ENCODE measurements around the gene WRAP53. TPM values are rescaled to one million over a fixed set of nuclear protein-coding genes. Genes with fewer than 3 reads are reported as not detected.

WRAP53 gene
- total and polyA plus RNA-seq, 2 donors (not counting 1 experiment from before 2014, with no cell fraction given) = 13.1 to 18.2 TPM

GRCh38 chr17:7742729-7743128 lies 54.5 kb downstream of the WRAP53 start:
- no peaks in the 10 kb centered on the region for H3K36me3 ChIP-seq (replicated peaks in 1 of 2; ENCODE audit: control extremely low read depth in 1 of 2, control insufficient read depth in 1 of 2, extremely low read depth in 1 of 2, insufficient read depth in 2 of 2, low read length in 1 of 2)
- H3K27me3 Mint-ChIP-seq = peaks cover 34% of the 10 kb centered on the region
- WGBS (ENCODE audit: insufficient coverage) = 86% methylated on average over 7 of the region's 10 CpGs

GRCh38 chr17:7744416-7744815 lies 56.1 kb downstream of the WRAP53 start:
- CTCF ChIA-PET = interaction anchor here (0.7 to 3.7 kb wide), 16 partner anchors 9 to 313 kb away, joined by 3 to 43 read pairs (median 6); no protein-coding TSS in a partner anchor
- Histone ChIP-seq H3K4me2 (replicated peaks; ENCODE audit: low read depth, low read length, poor library complexity, severe bottlenecking) (no peak overlapping the region), H3K4me1 (ENCODE audit: control insufficient read depth in 2 of 2, insufficient read depth in 2 of 2, low read length in 2 of 2) (no peaks in the 10 kb centered on the region), H3K79me2 (ENCODE audit: control insufficient read depth, insufficient read depth, low read length) (no peaks in the 10 kb centered on the region), H4K20me1 (ENCODE audit: control insufficient read depth, insufficient read depth, low read length, poor library complexity, severe bottlenecking) (no peaks in the 10 kb centered on the region), H3K27me3 (replicated peaks in 1 of 4; ENCODE audit: control extremely low read depth in 1 of 4, control insufficient read depth in 3 of 4, insufficient read depth in 4 of 4, low read length in 3 of 4) (peaks cover 0 to 5% (median 0%) of the 10 kb centered on the region in 4 experiments), H3K27ac (ENCODE audit: low read length in 2 of 2) (no peak overlapping the region), H3K9me3 (ENCODE audit: control extremely low read depth in 1 of 3, control insufficient read depth in 2 of 3, insufficient read depth in 1 of 3, low read length in 2 of 3) (no peaks in the 10 kb centered on the region), H3K9ac (ENCODE audit: low read length) (no peak overlapping the region), H2AFZ (ENCODE audit: insufficient read depth, low read depth, low read length, poor library complexity, severe bottlenecking) (no peak overlapping the region), H3K36me3 (replicated peaks in 1 of 2; ENCODE audit: control extremely low read depth in 1 of 2, control insufficient read depth in 1 of 2, extremely low read depth in 1 of 2, insufficient read depth in 2 of 2, low read length in 1 of 2) (no peaks in the 10 kb centered on the region), H3K4me3 (ENCODE audit: control extremely low read depth in 1 of 5, extremely low read depth in 1 of 5, insufficient read depth in 1 of 5, low read depth in 2 of 5, low read length in 4 of 5) (no peak overlapping the region)
- intact Hi-C loops (cut with micrococcal nuclease) = loop anchor here (5.0 to 10.0 kb wide), 2 partner anchors 140 to 298 kb away; partner anchors contain the start of gene CHD3
- WGBS (ENCODE audit: insufficient coverage) = 70% methylated on average over 7 of the region's 8 CpGs
- H3K9me3 Mint-ChIP-seq (ENCODE audit: insufficient read depth) = no peaks in the 10 kb centered on the region
- no peak overlapping the region for H3K27ac Mint-ChIP-seq
- TF ChIP-seq EZH2 (IDR thresholded peaks at IDR 0.05; ENCODE audit: borderline replicate concordance, insufficient read depth, low read depth, low read length, poor library complexity, severe bottlenecking) (no peak), CTCF (IDR thresholded peaks at IDR 0.05) (no peak)
- peaks cover 28% of the 10 kb centered on the region for H3K27me3 Mint-ChIP-seq
- H3K4me3 Mint-ChIP-seq = no peak overlapping the region
- DNase-seq (no peak), ATAC-seq (ENCODE audit: low read depth) (no peak)
- POLR2A ChIA-PET = interaction anchor here (1.5 kb wide), 1 partner anchor 100 kb away, joined by 4 read pairs; no protein-coding TSS in a partner anchor
- no peaks in the 10 kb centered on the region for H3K4me1 Mint-ChIP-seq

More at GRCh38 chr17:7742729-7743128, 54.5 kb downstream of the WRAP53 start:
- no peaks in the 10 kb centered on the region for H3K9me3 Mint-ChIP-seq (ENCODE audit: insufficient read depth)
- Histone ChIP-seq H3K4me3 (ENCODE audit: control extremely low read depth in 1 of 5, extremely low read depth in 1 of 5, insufficient read depth in 1 of 5, low read depth in 2 of 5, low read length in 4 of 5) (no peak overlapping the region), H3K9me3 (ENCODE audit: control extremely low read depth in 1 of 3, control insufficient read depth in 2 of 3, insufficient read depth in 1 of 3, low read length in 2 of 3) (no peaks in the 10 kb centered on the region), H3K79me2 (ENCODE audit: control insufficient read depth, insufficient read depth, low read length) (no peaks in the 10 kb centered on the region), H3K4me1 (ENCODE audit: control insufficient read depth in 2 of 2, insufficient read depth in 2 of 2, low read length in 2 of 2) (no peaks in the 10 kb centered on the region), H3K27me3 (replicated peaks in 1 of 4; ENCODE audit: control extremely low read depth in 1 of 4, control insufficient read depth in 3 of 4, insufficient read depth in 4 of 4, low read length in 3 of 4) (peaks cover 0 to 5% (median 0%) of the 10 kb centered on the region in 4 experiments), H3K27ac (ENCODE audit: low read length in 2 of 2) (no peak overlapping the region), H3K4me2 (replicated peaks; ENCODE audit: low read depth, low read length, poor library complexity, severe bottlenecking) (no peak overlapping the region), H4K20me1 (ENCODE audit: control insufficient read depth, insufficient read depth, low read length, poor library complexity, severe bottlenecking) (no peaks in the 10 kb centered on the region), H3K9ac (ENCODE audit: low read length) (no peak overlapping the region), H2AFZ (ENCODE audit: insufficient read depth, low read depth, low read length, poor library complexity, severe bottlenecking) (no peak overlapping the region)
- no peak for TF ChIP-seq CTCF (IDR thresholded peaks at IDR 0.05)
- no peak overlapping the region for H3K27ac Mint-ChIP-seq
- intact Hi-C loops (cut with micrococcal nuclease) = loop anchor here (1.0 to 10.0 kb wide), 6 partner anchors 80 to 315 kb away; partner anchors contain the start of gene CHD3
- H3K4me3 Mint-ChIP-seq = no peak overlapping the region
- ATAC-seq (ENCODE audit: low read depth) (no peak), DNase-seq (no peak)
- no peaks in the 10 kb centered on the region for H3K4me1 Mint-ChIP-seq
- CTCF ChIA-PET = interaction anchor here (0.6 to 3.7 kb wide), 19 partner anchors 10 to 802 kb away, joined by 3 to 43 read pairs (median 6); partner anchors contain the start of genes RNF227 and WRAP53
- POLR2A ChIA-PET = no interaction called here
